Measurements from ENCODE around the gene MAD1L1. TPM values are rescaled to one million over a fixed set of nuclear protein-coding genes. Genes with fewer than 3 reads are reported as not detected.

Gene MAD1L1
- total RNA-seq, 2 donors from 2014 or later: 51.2 to 63.8 TPM

DNA sequence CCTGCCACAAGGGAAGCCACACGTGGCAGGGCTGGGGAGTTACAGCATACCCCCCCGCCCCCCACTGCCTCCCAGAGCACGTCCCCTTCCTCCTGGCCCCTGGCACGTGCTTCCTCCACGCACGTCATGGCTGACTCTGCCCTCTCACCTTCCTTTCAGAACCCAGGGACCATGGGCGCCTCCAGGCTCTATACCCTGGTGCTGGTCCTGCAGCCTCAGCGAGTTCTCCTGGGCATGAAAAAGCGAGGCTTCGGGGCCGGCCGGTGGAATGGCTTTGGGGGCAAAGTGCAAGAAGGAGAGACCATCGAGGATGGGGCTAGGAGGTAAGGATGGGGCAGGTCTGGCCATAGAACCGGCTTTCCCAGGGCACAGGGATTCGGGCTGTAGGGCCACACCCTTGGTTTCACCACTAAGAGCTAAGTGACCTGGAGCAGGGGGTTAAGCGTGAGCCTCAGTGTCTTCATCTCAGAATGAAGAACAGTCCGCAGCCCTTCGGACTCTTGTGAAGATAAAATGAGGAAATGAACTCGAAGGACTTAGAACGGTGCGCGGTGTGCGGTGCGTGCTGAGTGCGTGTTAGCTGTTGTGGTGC lies 11.8 kb upstream of the MAD1L1 start:
- Mint-ChIP-seq H3K4me3 (no peak overlapping the region), H3K9me3 (no peaks in the 10 kb centered on the region), H3K27me3 (ENCODE audit: low read depth) (no peaks in the 10 kb centered on the region), H3K4me1 (ENCODE audit: low read depth) (peaks cover 25% of the 10 kb centered on the region), H3K27ac (no peak overlapping the region), H3K36me3 (ENCODE audit: insufficient read depth in 2 of 2) (peaks cover 2 to 3% of the 10 kb centered on the region in 2 donors)
- DNase-seq (no peak), ATAC-seq (replicated peaks in 1 of 2) (no peak)

DNA sequence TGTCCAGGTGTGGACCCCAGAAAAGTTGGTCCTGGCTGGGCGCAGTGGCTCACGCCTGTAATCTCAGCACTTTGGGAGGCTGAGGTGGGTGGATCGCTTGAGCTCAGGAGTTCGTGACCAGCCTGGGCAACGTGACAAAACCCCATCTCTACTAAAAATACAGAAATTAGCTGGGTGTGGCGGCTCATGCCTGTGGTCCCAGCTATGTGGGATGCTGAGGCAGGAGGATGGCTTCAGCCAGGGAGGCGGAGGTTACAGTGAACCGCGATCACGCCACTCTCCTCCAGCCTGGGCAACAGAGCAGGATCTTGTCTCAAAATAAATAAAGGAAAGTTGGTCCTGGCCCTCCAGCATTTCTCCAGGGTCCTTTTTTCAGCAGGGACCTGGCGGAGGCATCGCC lies 10.7 kb upstream of the MAD1L1 start:
- Mint-ChIP-seq H3K27ac (no peak overlapping the region), H3K27me3 (ENCODE audit: low read depth) (no peaks in the 10 kb centered on the region), H3K36me3 (ENCODE audit: insufficient read depth in 2 of 2) (peaks cover 2 to 3% of the 10 kb centered on the region in 2 donors), H3K4me1 (ENCODE audit: low read depth) (peaks cover 16% of the 10 kb centered on the region), H3K4me3 (peak overlapping the region; percentile 95 to 99), H3K9me3 (no peaks in the 10 kb centered on the region)
- ATAC-seq (replicated peaks in 1 of 2): no peak
- no peak for DNase-seq

DNA sequence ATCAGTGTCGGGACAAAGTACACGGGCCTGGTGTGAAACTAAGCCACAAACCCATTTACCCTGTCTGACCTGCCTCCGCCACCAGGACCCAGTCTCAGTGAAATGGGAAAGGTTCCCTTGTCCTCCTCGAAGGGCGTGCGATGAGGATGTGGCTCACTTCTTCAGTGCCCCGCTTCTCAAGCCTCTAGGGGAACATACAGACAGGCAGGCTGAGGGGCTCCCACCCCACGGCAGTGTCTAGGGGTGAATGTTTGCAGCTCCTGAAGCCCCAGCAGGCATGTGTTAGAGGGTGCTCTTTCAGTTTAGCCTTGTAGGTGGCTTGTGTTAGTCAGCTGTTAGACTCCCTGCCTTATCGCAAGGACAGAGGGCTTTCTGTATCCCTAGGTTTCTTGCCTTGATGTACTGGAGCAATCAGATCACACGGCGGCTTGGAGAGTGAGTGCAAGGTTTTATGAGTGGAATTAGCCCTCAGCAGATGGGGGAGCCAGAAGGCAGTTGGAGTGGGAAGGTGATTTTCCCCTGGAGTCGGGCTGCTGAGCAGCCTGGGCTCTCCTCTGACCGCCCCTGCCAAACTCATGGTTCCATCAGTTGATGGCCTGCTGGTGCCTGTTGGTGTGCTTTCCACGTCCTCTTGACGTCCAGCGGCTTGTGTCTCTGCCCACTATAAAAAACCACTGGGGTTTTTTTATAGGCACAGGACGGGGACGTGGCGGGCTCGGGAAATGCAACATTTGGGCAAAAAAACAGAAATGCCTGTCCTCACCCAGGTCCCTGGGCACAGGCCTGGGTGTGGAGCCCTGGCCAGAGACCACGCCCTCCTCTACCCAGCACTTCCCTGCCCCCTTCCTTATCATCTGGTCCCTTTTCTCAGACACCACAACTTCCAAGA lies 10.0 kb upstream of the MAD1L1 start:
- Mint-ChIP-seq H3K27me3 (ENCODE audit: low read depth) (no peaks in the 10 kb centered on the region), H3K27ac (peak overlapping the region; percentile 92), H3K4me3 (peak overlapping the region; percentile 95 to 99), H3K4me1 (ENCODE audit: low read depth) (peaks cover 11% of the 10 kb centered on the region), H3K9me3 (no peaks in the 10 kb centered on the region), H3K36me3 (ENCODE audit: insufficient read depth in 2 of 2) (peaks cover 2 to 3% of the 10 kb centered on the region in 2 donors)
- ATAC-seq (replicated peaks in 1 of 2): peak; percentile 36 to 48
- peak; percentile 34 for DNase-seq

DNA sequence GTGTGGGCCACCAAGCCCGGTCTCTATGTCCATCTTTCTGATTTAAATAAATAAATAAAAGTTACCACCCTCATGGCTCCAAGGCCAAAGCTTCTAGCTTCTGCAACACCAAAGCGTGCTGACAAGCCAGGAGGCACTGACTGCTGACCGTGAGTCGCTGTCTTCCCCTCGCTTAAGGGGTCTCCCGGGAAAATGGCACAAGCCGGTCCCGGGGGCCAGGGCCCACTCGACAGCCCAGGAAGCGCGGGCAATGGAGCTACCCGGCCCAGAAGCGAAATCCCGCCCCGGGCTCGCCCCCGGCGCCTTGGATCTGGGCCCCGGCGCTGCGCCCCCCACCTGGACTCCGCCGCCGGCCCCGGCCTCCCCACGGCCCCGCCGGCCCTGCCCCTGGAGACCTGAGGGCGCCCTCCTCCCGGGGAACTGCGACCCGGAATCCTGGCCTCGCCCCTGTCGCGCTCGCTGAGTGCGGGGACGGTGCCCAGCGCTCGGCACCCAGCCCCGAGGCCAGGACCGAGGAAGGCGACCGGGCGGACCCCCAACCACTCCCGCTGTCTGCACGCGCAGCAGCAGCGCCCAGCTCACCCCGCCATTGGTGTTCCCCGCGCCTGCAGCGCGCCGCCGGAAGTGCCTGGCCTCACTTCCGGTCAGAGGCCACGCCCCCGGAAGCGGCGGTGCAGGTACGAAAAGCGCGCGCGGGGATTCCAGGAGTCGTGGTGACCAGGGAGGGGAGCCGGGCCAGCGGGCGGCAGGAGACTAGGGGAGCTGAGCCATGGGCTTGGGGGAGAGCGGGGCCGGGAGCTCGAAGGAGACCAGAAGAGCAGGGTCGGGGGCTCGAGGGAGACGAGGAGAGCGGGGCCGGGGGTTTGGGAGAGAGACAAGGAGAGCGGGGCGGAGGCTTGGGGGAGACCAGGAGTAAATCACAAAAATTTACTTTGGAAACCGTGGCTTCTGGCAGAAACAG lies 9.1 kb upstream of the MAD1L1 start, which contains the start of the genes MRM2 and NUDT1:
Gene MRM2 (minus strand): TSS at position 626 of the 961 bp plus-strand sequence. CDS start 36 bp downstream, at position 590.
Gene NUDT1 (plus strand): TSS at position 647 of the 961 bp plus-strand sequence. CDS start 2,349 bp downstream, outside the sequence.
- no peaks in the 10 kb centered on the region for H3K9me3 Mint-ChIP-seq
- peak within 1 kb of the TSS; percentile 92 for H3K27ac Mint-ChIP-seq
- peaks cover 5 to 7% of the 10 kb centered on the region in 2 donors for H3K36me3 Mint-ChIP-seq (ENCODE audit: insufficient read depth in 2 of 2)

DNA sequence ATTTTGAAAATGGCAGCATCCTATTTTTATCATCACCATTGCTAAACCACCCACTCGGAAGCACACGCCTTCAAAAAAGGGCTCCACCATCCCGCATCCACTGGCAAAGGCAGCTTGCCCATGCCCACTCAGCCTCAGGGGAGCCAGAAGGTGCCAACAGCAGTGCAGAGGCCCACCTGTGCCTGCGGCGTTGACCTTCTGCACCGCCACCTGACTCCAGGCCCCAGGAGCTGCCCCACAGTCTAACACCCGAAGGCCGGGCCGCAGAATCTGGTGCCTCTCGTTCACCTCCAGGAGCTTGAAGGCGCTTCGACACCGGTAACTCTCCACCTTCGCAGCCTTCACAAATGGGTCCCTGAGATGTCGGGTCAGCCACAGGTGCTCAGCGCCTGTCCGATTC lies 6.5 kb upstream of the MAD1L1 start:
- Mint-ChIP-seq H3K27ac (no peak overlapping the region), H3K4me1 (ENCODE audit: low read depth) (peaks cover 11% of the 10 kb centered on the region), H3K4me3 (no peak overlapping the region), H3K9me3 (no peaks in the 10 kb centered on the region), H3K36me3 (ENCODE audit: insufficient read depth in 2 of 2) (peaks cover 8 to 14% of the 10 kb centered on the region in 2 donors), H3K27me3 (ENCODE audit: low read depth) (no peaks in the 10 kb centered on the region)
- DNase-seq (no peak), ATAC-seq (replicated peaks in 1 of 2) (no peak)

More for the DNA sequence above, 9.1 kb upstream of the MAD1L1 start, which contains the start of the genes MRM2 and NUDT1:
- DNase-seq: peak; percentile 86 to 92
- peak; percentile 95 to 97 for ATAC-seq (replicated peaks in 1 of 2)
- no peaks in the 10 kb centered on the region for H3K27me3 Mint-ChIP-seq (ENCODE audit: low read depth)
- peaks cover 11% of the 10 kb centered on the region for H3K4me1 Mint-ChIP-seq (ENCODE audit: low read depth)
- peak within 1 kb of the TSS; percentile 95 to 99 for H3K4me3 Mint-ChIP-seq

DNA sequence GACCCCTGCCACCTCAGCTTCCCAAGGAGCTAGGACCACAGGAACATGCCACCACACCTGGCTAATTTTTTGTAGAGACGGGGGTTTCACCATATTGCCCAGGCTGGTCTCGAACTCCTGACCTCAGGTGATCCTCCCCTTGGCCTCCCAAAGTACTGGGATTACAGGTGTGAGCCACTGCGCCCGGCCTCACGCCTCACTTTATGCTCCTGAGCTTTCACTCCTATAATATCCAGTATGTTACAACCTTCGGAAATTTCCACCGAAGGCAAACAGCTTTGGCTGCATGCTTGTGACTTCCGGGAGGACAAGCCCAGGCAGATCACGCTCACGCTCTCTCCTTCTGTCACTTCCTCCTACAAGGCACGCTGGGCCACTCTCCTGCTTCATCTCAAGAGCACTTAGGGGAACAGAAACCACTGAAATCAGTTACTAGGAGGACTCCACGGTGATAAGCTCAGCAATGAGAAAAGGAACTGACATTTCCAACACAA lies 4.4 kb upstream of the MAD1L1 start:
- Mint-ChIP-seq H3K4me1 (ENCODE audit: low read depth) (peaks cover 23% of the 10 kb centered on the region), H3K27ac (peak overlapping the region; percentile 33), H3K36me3 (ENCODE audit: insufficient read depth in 2 of 2) (peaks cover 8 to 14% of the 10 kb centered on the region in 2 donors), H3K27me3 (ENCODE audit: low read depth) (no peaks in the 10 kb centered on the region), H3K9me3 (no peaks in the 10 kb centered on the region), H3K4me3 (no peak overlapping the region)
- DNase-seq (no peak), ATAC-seq (replicated peaks in 1 of 2) (no peak)

DNA sequence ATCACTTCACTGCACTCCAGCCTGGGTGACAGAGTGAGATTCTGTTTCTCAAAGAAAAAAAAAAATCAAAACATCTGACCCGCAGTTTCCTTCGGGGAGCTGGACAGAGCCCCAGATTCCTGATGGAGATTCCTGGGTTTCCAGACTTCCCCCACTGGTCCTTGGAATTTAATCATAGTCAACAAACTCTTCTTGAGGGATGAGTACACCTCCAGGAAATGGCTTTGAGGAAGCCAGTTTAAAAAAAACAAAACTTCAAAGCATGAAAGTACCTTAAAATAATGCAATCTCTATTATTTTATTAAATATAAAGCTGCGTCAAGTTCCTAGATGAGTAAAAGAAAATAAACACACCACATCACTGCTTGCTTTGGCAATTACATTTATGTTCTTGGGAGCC lies 1.2 kb upstream of the MAD1L1 start:
- H3K27ac Mint-ChIP-seq: no peak overlapping the region
- no peaks in the 10 kb centered on the region for H3K27me3 Mint-ChIP-seq (ENCODE audit: low read depth)
- H3K4me3 Mint-ChIP-seq: peak overlapping the region in 1 of 2 donors; percentile 48
- DNase-seq (no peak), ATAC-seq (replicated peaks in 1 of 2) (no peak)
- no peaks in the 10 kb centered on the region for H3K9me3 Mint-ChIP-seq
- peaks cover 16% of the 10 kb centered on the region for H3K4me1 Mint-ChIP-seq (ENCODE audit: low read depth)
- peaks cover 5 to 12% of the 10 kb centered on the region in 2 donors for H3K36me3 Mint-ChIP-seq (ENCODE audit: insufficient read depth in 2 of 2)

- peak; percentile 42 to 44 for DNase-seq
- Mint-ChIP-seq H3K27me3 (ENCODE audit: low read depth) (no peaks in the 10 kb centered on the region), H3K36me3 (ENCODE audit: insufficient read depth in 2 of 2) (peaks cover 4 to 7% of the 10 kb centered on the region in 2 donors)
Measured at GRCh38 chr7:2231992-2232765, 566 bp downstream of the MAD1L1 start.

GRCh38 chr7:2230882-2231281 lies 1.9 kb downstream of the MAD1L1 start:
- peak overlapping the region in 1 of 2 donors; percentile 20 for H3K4me3 Mint-ChIP-seq
- no peak for DNase-seq
- H3K36me3 Mint-ChIP-seq (ENCODE audit: insufficient read depth in 2 of 2): peaks cover 0 to 10% of the 10 kb centered on the region in 2 donors
- H3K27ac Mint-ChIP-seq: no peak overlapping the region
- no peaks in the 10 kb centered on the region for H3K27me3 Mint-ChIP-seq (ENCODE audit: low read depth)
- no peaks in the 10 kb centered on the region for H3K9me3 Mint-ChIP-seq
- H3K4me1 Mint-ChIP-seq (ENCODE audit: low read depth): peaks cover 16% of the 10 kb centered on the region
- no peak for ATAC-seq (replicated peaks in 1 of 2)

More at GRCh38 chr7:2231992-2232765, 566 bp downstream of the MAD1L1 start:
- H3K4me3 Mint-ChIP-seq: peak overlapping the region; percentile 88
- peaks cover 16% of the 10 kb centered on the region for H3K4me1 Mint-ChIP-seq (ENCODE audit: low read depth)
- ATAC-seq (replicated peaks in 1 of 2): peak; percentile 70 to 72
- H3K9me3 Mint-ChIP-seq: no peaks in the 10 kb centered on the region
- peak overlapping the region; percentile 61 for H3K27ac Mint-ChIP-seq

GRCh38 chr7:2230226-2230625 lies 2.5 kb downstream of the MAD1L1 start:
- peaks cover 16% of the 10 kb centered on the region for H3K4me1 Mint-ChIP-seq (ENCODE audit: low read depth)

GRCh38 chr7:2229467-2229866 lies 3.3 kb downstream of the MAD1L1 start:
- Mint-ChIP-seq H3K9me3 (no peaks in the 10 kb centered on the region), H3K27me3 (ENCODE audit: low read depth) (no peaks in the 10 kb centered on the region), H3K36me3 (ENCODE audit: insufficient read depth in 2 of 2) (peaks cover 0 to 4% of the 10 kb centered on the region in 2 donors), H3K4me1 (ENCODE audit: low read depth) (peaks cover 16% of the 10 kb centered on the region), H3K27ac (no peak overlapping the region), H3K4me3 (no peak overlapping the region)
- DNase-seq: no peak
- ATAC-seq (replicated peaks in 1 of 2): no peak

More at GRCh38 chr7:2230226-2230625, 2.5 kb downstream of the MAD1L1 start:
- Mint-ChIP-seq H3K27ac (no peak overlapping the region), H3K4me3 (peak overlapping the region in 1 of 2 donors; percentile 20), H3K36me3 (ENCODE audit: insufficient read depth in 2 of 2) (peaks cover 0 to 9% of the 10 kb centered on the region in 2 donors), H3K9me3 (no peaks in the 10 kb centered on the region), H3K27me3 (ENCODE audit: low read depth) (no peaks in the 10 kb centered on the region)
- no peak for DNase-seq
- ATAC-seq (replicated peaks in 1 of 2): no peak

Data from activated T-cell treated with anti-CD3 and anti-CD28 coated beads, Interleukin-2, amount 50 U/mL, for 72 hours (primary cell).